Measurements from ENCODE around the gene TENT4B. TPM values are rescaled to one million over a fixed set of nuclear protein-coding genes. Genes with fewer than 3 reads are reported as not detected.

TENT4B gene
- total RNA-seq, 4 donors from 2014 or later, result 10.7 to 30.5 (median 24.7) TPM

DNA sequence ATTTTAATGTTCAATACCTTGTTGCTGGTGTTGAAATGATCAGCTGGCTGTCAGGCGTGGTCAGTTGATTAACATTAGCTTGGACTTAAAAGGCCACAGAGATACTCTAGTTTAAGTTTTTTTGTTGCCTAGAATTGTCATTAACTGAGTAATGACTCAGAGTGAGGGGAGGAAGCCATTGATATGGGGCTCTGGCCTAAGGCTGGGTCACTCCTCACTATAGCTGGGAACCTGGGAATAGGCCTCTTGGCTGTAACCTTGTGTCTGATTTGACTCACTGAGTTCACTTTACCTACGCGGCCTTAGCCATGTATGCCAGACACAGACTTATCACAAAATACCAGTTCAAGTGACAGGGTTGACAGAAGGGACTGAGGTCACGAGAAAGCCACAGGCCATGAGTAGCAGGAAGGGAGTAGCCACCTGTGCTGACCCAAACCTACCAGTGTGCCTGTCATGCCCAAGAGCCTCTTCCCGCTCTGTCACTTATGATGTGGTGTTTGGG, 75.3 kb downstream of the TENT4B start:
- no peak overlapping the region for H3K27ac ChIP-seq
- DNase-seq, result no peak
- H3K4me3 ChIP-seq, result no peak overlapping the region
- no peaks in the 10 kb centered on the region for H3K27me3 ChIP-seq
- TF ChIP-seq, protein P1, sequence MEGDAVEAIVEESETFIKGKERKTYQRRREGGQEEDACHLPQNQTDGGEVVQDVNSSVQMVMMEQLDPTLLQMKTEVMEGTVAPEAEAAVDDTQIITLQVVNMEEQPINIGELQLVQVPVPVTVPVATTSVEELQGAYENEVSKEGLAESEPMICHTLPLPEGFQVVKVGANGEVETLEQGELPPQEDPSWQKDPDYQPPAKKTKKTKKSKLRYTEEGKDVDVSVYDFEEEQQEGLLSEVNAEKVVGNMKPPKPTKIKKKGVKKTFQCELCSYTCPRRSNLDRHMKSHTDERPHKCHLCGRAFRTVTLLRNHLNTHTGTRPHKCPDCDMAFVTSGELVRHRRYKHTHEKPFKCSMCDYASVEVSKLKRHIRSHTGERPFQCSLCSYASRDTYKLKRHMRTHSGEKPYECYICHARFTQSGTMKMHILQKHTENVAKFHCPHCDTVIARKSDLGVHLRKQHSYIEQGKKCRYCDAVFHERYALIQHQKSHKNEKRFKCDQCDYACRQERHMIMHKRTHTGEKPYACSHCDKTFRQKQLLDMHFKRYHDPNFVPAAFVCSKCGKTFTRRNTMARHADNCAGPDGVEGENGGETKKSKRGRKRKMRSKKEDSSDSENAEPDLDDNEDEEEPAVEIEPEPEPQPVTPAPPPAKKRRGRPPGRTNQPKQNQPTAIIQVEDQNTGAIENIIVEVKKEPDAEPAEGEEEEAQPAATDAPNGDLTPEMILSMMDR (IDR thresholded peaks at IDR 0.05), result no peak
- no peak for TF ChIP-seq POLR2A (IDR thresholded peaks at IDR 0.05)
- H3K4me1 ChIP-seq, result no peaks in the 10 kb centered on the region
- H3K36me3 ChIP-seq, result peaks cover 0 to 64% (median 0%) of the 10 kb centered on the region in 3 donors
- H3K9me3 ChIP-seq, result no peaks in the 10 kb centered on the region

DNA sequence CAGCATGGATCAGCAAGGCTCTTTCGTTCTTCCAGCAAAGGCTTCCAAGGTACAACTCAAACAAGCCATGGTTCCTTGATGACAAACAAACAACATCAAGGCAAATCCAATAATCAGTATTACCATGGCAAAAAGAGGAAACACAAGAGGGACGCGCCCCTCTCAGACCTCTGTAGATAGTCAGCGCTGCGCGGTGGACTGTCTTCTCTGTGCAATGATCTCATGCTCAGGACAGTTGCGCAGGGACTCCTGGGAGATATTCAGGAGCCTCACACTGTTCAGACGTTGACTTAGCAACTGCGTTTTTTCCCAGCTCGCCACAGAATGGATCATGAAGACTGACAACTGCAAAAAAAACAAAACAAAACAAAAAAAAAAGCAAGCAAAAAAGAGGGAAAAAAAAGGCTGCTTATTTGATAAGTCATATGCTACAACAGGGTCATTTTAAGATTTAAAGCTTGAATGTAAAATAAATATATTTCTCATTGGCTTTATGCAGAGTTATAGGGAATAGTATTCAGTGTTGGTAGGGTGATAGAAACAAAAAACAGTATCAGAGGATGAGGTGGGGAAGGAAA, 76.1 kb downstream of the TENT4B start:
- H3K36me3 ChIP-seq, result peaks cover 0 to 58% (median 0%) of the 10 kb centered on the region in 3 donors
- no peak for DNase-seq
- no peak overlapping the region for H3K4me3 ChIP-seq
- TF ChIP-seq, protein P1 (IDR thresholded peaks at IDR 0.05), result no peak
- no peak for TF ChIP-seq POLR2A (IDR thresholded peaks at IDR 0.05)
- H3K9me3 ChIP-seq, result no peaks in the 10 kb centered on the region
- no peak overlapping the region for H3K27ac ChIP-seq
- H3K27me3 ChIP-seq, result no peaks in the 10 kb centered on the region
- H3K4me1 ChIP-seq, result no peaks in the 10 kb centered on the region

DNA sequence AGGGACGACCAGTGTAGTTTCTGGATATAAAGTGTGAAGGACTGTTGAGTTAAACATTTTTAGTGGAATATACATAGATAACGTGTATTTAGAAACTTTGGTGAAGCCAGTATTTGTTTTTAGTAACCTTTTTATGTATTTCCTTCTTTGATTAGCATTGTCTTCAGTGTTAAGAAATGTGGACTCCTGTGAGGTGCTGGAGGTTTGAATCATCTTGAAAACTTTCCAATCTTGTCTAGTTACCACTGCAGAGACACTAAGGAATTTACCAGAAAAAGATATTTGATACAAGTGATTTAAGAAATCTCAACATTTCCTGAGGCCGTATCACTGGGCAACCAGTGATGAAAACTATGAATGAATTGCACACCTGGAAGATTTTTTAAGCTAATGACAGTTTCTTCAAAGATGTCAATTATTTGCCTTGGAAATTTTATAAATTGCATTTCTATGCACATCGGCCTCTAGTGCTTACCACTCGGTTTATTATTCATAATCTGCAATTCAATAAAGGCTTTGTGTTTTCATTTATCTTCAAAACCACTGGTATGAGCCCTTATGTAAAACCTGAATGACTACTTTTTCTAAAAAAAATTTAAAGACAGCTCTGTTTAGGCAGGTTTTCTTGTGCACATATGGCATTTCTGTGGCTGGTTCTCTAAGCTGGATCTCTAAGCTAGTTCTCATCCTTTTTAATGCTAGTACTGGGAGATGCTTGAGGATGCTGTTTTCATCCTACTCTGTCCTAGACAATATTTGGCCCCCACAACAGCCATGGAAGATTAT, 81.9 kb downstream of the TENT4B start:
- Histone ChIP-seq H3K27me3 (no peaks in the 10 kb centered on the region), H3K4me1 (no peaks in the 10 kb centered on the region), H3K9me3 (no peaks in the 10 kb centered on the region), H3K27ac (no peak overlapping the region), H3K36me3 (peaks cover 0 to 7% (median 0%) of the 10 kb centered on the region in 3 donors), H3K4me3 (no peak overlapping the region)
- TF ChIP-seq POLR2A (IDR thresholded peaks at IDR 0.05), result no peak
- TF ChIP-seq, protein P1 (IDR thresholded peaks at IDR 0.05), result no peak
- no peak for DNase-seq

DNA sequence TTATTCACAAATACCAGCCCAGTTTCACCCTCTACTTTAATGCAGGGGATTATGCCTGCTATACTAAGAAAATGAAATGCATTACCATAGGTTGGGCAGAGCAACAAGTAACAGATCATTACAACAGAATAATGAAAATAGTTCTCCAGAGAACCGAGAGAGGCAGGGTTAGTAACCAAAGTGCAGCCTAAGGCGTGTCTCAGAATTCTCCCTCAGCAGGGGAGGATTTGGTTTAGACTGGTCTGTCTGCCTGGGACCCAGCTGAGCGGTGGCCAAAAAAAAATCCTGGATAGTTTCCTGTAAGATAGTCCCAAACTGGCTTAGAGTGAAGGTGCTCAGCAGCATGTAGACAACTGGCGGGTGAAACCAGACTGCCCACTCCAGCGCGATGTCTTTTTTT, 82.5 kb downstream of the TENT4B start:
- no peak overlapping the region for H3K27ac ChIP-seq
- peaks cover 0 to 7% (median 0%) of the 10 kb centered on the region in 3 donors for H3K36me3 ChIP-seq
- no peak for DNase-seq

DNA sequence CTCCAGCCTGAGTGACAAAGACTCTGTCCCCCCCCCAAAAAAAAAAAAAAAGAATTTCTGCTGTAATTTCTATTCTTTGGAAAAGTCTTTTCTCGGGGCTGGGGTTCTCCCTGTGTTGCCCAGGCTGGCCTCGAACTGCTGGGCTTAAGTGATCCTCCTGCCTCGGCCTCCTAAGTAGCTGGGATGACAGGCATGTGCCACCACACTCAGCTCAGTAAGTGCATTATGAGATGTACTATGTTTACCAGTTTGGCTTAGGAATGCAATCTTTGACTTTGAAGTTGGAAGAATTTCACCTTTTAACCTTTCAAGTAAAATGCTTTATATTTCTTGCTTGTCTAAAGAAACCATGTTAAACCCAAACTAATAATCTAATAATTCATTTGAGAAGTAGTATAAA, 85.2 kb downstream of the TENT4B start:
- Histone ChIP-seq H3K4me3 (no peak overlapping the region), H3K36me3 (no peaks in the 10 kb centered on the region), H3K27ac (no peak overlapping the region), H3K4me1 (no peaks in the 10 kb centered on the region), H3K9me3 (no peaks in the 10 kb centered on the region), H3K27me3 (no peaks in the 10 kb centered on the region)
- TF ChIP-seq, protein P1 (IDR thresholded peaks at IDR 0.05), result no peak
- no peak for TF ChIP-seq POLR2A (IDR thresholded peaks at IDR 0.05)
- no peak for DNase-seq

More for the DNA sequence above, 82.5 kb downstream of the TENT4B start:
- H3K9me3 ChIP-seq, result no peaks in the 10 kb centered on the region
- H3K4me1 ChIP-seq, result no peaks in the 10 kb centered on the region
- H3K27me3 ChIP-seq, result no peaks in the 10 kb centered on the region
- no peak overlapping the region for H3K4me3 ChIP-seq
- no peak for TF ChIP-seq POLR2A (IDR thresholded peaks at IDR 0.05)
- TF ChIP-seq, protein P1 (IDR thresholded peaks at IDR 0.05), result no peak

Data from Peyer's patch (tissue), 4 donors.